Stimulated activated CD8-positive, alpha-beta memory T cell treated with anti-CD3 and anti-CD28 coated beads, Interleukin-15, amount 100 ng/mL, for 48 hours (primary cell): ENCODE measurements around the gene ZGPAT.

Experiments used
- DNase-seq, 2 donors: peaks; one replicate each; pipeline ENCODE4 v3.0.0-alpha.2; 2020; ENCODE audit warnings: low read depth in 2 of 2

The ZGPAT gene

GRCh38 chr20:63692436-63693082 is 15.3 kb upstream of the ZGPAT start:
- DNase-seq = no peak

- no peak for DNase-seq
These were observed 14.6 kb upstream of the ZGPAT start for GRCh38 chr20:63693083-63693732.

GRCh38 chr20:63693733-63694583 is 13.9 kb upstream of the ZGPAT start:
- DNase-seq = no peak

GRCh38 chr20:63694584-63695423 is 13.0 kb upstream of the ZGPAT start:
- DNase-seq = no peak

GRCh38 chr20:63695424-63696305 is 12.2 kb upstream of the ZGPAT start:
- no peak for DNase-seq

GRCh38 chr20:63696306-63696627 is 11.6 kb upstream of the ZGPAT start:
- no peak for DNase-seq

GRCh38 chr20:63696628-63697356 is 11.0 kb upstream of the ZGPAT start, which contains the start of gene TNFRSF6B:
TNFRSF6B (plus strand) TSS chr20:63696652; CDS start chr20:63696768, 116 bp downstream.
- no peak for DNase-seq

GRCh38 chr20:63697357-63697867 is 10.4 kb upstream of the ZGPAT start:
- no peak for DNase-seq

- DNase-seq = no peak
These were observed 9.8 kb upstream of the ZGPAT start for GRCh38 chr20:63697868-63698545.

- peak; percentile 50 to 53 for DNase-seq
These were observed 8.9 kb upstream of the ZGPAT start for GRCh38 chr20:63698739-63699465.

GRCh38 chr20:63699466-63700198 is 8.2 kb upstream of the ZGPAT start:
- DNase-seq = no peak

- DNase-seq = no peak
These were observed 7.4 kb upstream of the ZGPAT start for GRCh38 chr20:63700199-63701050.

GRCh38 chr20:63701051-63701328 is 6.8 kb upstream of the ZGPAT start:
- DNase-seq = no peak

GRCh38 chr20:63701329-63702035 is 6.4 kb upstream of the ZGPAT start:
- no peak for DNase-seq

GRCh38 chr20:63702036-63702665 is 5.7 kb upstream of the ZGPAT start:
- DNase-seq = no peak
